Islet precursor cell (in vitro differentiated cells): ENCODE results near the gene CCL17.
A peak's percentile ranks its signal among the peaks of the same experiment; 100 is the strongest.
"Not testable (repeated sequence)": the region's sequence is repeated elsewhere in the genome, so short reads cannot be mapped to it uniquely, and the experiment has no call there.

Experiments
- DNase-seq: peaks from one replicate; pipeline ENCODE4 v3.0.0-alpha.2; 2018

The CCL17 gene

GRCh38 chr16:57435838-57436237 lies 31.3 kb downstream of the CCL17 start:
- DNase-seq: no peak

GRCh38 chr16:57439947-57440346 lies 35.4 kb downstream of the CCL17 start:
- not testable (repeated sequence) for DNase-seq

DNA sequence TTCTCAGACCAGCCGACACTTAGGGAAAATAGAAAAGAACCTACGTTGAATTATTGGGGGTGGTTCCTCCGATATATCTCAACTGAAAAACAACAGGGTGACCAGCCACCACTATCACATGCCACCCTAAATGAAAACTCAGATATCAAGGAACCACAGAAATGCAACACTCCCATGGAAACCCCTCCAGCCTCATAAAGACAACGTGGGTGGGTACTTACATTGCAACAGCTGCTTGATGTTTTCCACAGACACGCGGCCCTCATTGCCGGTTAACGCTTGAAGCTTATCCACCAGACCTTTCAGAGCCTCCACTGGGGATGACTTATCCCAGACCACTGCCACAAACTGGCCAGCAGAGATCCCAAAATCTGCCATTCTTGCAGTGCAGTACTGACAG lies 36.0 kb downstream of the CCL17 start:
- DNase-seq: not testable (repeated sequence)

- no peak for DNase-seq
These were observed 40.1 kb downstream of the CCL17 start for GRCh38 chr16:57444711-57445110.

DNA sequence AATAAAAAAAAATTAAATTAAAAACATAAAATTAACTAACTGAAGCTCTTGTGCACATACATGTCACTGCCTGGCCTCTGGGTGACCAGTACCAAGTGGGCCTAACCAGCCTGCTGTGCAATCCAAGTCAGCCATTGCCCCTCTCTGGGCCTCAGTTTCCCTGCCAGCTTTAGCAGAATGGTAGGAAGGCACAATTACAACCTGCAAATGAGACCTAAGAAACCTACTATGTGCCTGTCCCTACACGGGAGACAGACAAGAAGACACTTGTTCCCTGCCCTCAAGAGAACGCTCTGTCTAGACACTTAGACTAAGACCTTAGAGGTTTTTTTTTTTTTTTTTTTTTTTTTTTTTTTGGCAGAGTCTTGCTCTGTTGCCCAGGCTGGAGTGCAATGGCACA lies 40.9 kb downstream of the CCL17 start:
- DNase-seq: no peak

GRCh38 chr16:57446531-57447185 lies 42.1 kb downstream of the CCL17 start:
- DNase-seq: no peak

DNA sequence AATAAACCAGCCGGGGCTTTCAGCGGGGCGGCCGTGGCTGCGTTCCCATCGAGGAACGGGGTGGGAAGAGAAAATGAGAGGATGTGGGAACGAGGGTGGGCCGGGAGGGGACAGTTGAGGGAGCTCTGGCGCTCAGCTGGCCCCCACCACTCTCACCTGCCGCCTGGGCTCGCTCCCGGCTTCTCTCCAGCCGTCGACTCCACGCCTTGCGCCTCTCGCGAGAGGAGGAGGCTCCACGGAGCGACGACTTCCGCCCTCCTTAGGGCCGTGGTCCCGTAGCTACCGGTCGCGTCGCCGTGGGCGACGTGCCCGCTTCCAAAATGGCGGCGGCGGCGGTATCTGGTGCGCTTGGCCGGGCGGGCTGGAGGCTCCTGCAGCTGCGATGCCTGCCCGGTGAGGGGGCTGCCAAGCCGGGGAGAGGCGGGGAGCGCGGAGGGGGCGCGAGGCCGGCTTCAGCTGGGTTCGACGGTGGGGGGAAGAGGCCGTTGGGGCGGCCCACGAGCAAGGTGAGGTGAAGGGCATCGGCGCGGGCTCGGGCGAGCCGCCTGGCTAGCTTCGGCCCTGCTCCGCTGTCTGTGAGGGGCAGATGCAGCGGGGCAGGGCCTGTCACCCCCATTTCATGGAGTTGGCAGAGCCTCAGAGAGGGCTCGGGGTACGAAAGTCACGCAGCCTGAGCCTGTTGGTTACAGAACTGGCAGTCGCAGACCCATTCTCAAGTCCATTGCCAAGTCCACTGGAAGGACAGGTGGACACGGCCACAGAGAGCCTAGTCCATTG lies 42.8 kb downstream of the CCL17 start, which contains the start of the genes CIAPIN1 and COQ9:
Gene CIAPIN1 (minus strand): TSS at position 200 of the 777 bp plus-strand sequence. CDS start 6,457 bp downstream, outside the sequence.
Gene COQ9 (plus strand): TSS at position 294 of the 777 bp plus-strand sequence. CDS start 27 bp downstream, at position 321.
- peak; percentile 97 for DNase-seq

DNA sequence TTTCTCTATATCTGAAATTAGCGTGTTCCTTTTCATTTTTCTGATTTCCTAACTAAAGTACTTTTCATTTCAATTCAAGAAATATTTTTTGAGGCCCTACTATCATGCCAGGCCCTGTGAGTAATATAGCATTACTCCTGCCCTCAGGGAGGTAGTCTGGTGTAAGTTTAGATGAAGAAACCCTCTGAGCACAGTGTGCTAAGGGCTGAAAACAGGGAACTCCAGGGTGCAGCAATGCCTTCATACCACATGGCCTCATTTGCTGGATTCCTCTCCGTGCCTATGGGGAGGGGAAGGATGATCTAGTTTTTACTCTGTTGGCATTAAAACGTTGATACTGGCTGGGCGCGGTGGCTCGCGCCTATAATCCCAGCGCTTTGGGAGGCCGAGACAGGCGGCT lies 47.5 kb downstream of the CCL17 start:
- DNase-seq: no peak

GRCh38 chr16:57462209-57462977 lies 57.8 kb downstream of the CCL17 start, which contains the start of gene POLR2C:
Gene POLR2C, plus strand, starts transcription at chr16:57462679. Its CDS starts 46 bp downstream, at chr16:57462725.
- DNase-seq: peak; percentile 92

DNA sequence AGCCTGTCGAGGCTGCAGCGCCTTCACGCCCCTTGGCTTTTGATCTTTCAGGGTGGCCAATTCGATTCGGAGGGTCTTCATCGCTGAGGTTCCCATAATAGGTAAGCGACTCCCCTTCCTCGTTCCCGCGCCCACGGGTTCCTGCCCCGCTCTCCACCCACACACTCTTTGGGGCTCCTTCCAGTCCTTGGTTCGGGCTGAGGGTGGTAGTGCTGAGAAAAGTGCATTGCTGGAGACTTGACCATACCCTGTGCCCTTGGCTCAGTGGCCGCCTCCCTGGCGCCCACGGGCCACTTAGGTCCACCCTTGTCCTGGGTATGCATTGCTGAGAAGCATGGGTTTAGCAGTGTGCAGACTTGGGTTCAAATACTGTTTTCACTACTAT lies 58.4 kb downstream of the CCL17 start:
- DNase-seq: no peak

DNA sequence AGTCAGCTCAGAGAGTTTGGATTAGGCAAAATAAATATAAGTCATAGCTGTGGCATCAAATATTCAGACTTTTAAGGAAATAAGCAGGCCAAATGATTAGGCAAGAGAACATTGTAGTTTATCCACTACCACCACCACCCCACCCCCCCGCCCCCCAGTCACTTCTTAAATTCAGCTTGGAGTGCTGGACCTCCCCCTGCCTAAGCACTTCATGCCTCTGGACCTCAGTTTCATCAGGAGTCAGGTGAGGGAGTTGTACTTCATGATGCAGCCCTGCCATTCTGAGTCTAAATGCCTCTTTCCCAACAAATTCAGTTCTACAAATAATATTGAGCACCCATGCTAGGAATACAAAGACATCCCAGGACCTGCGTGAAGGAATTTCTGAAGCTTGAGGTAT lies 60.0 kb downstream of the CCL17 start:
- no peak for DNase-seq
